ENCODE data around the gene LIN28B. TPM values are rescaled to one million over a fixed set of nuclear protein-coding genes. Genes with fewer than 3 reads are reported as not detected.

LIN28B gene
- total RNA-seq, 1 experiment from 2014 or later: 21.6 TPM

GRCh38 chr6:105121981-105122380 is 165.1 kb downstream of the LIN28B start:
- intact Hi-C loops (cut with micrococcal nuclease; ENCODE audit: unreplicated experiment): no loop called here

GRCh38 chr6:105122717-105123116 is 165.8 kb downstream of the LIN28B start:
- CTCF ChIA-PET: no interaction called here
- DNase-seq (ENCODE audit: low spot score): no peak
- H3K4me1 ChIP-seq (ENCODE audit: insufficient read depth, low read length, poor library complexity, severe bottlenecking): no peaks in the 10 kb centered on the region
- TF ChIP-seq CTCF (conservative IDR thresholded peaks at IDR 0.05; ENCODE audit: low read depth, low read length) (no peak), EZH2 (IDR thresholded peaks at IDR 0.05; ENCODE audit: borderline replicate concordance, low read depth, low read length, poor library complexity, severe bottlenecking) (no peak)
- POLR2A ChIA-PET (ENCODE audit: low non-redundant PET): no interaction called here
- no TSS peak for BruUV-seq (replicated peaks)
- H3K36me3 ChIP-seq (ENCODE audit: insufficient read depth, low read length, poor library complexity, severe bottlenecking): no peaks in the 10 kb centered on the region
- H3K27me3 ChIP-seq (replicated peaks; ENCODE audit: insufficient read depth, low read depth, low read length, poor library complexity): no peaks in the 10 kb centered on the region
- no peaks in the 10 kb centered on the region for H3K9me3 ChIP-seq (ENCODE audit: low read depth, low read length, poor library complexity, severe bottlenecking)
- no peak overlapping the region for H3K4me3 ChIP-seq (ENCODE audit: low read depth, low read length, poor library complexity, severe bottlenecking)
- H3K27ac ChIP-seq (ENCODE audit: low read depth, low read length, poor library complexity, severe bottlenecking): no peak overlapping the region
- intact Hi-C loops (cut with micrococcal nuclease; ENCODE audit: unreplicated experiment): no loop called here

More at GRCh38 chr6:105121981-105122380, 165.1 kb downstream of the LIN28B start:
- ChIA-PET CTCF (no interaction called here), POLR2A (ENCODE audit: low non-redundant PET) (no interaction called here)
- no peak overlapping the region for H3K4me3 ChIP-seq (ENCODE audit: low read depth, low read length, poor library complexity, severe bottlenecking)
- no peak overlapping the region for H3K27ac ChIP-seq (ENCODE audit: low read depth, low read length, poor library complexity, severe bottlenecking)
- H3K4me1 ChIP-seq (ENCODE audit: insufficient read depth, low read length, poor library complexity, severe bottlenecking): no peaks in the 10 kb centered on the region
- no peaks in the 10 kb centered on the region for H3K9me3 ChIP-seq (ENCODE audit: low read depth, low read length, poor library complexity, severe bottlenecking)
- H3K27me3 ChIP-seq (replicated peaks; ENCODE audit: insufficient read depth, low read depth, low read length, poor library complexity): no peaks in the 10 kb centered on the region
- BruUV-seq (replicated peaks): no TSS peak
- H3K36me3 ChIP-seq (ENCODE audit: insufficient read depth, low read length, poor library complexity, severe bottlenecking): no peaks in the 10 kb centered on the region
- TF ChIP-seq EZH2 (IDR thresholded peaks at IDR 0.05; ENCODE audit: borderline replicate concordance, low read depth, low read length, poor library complexity, severe bottlenecking) (no peak), CTCF (conservative IDR thresholded peaks at IDR 0.05; ENCODE audit: low read depth, low read length) (no peak)
- no peak for DNase-seq (ENCODE audit: low spot score)

Other genes starting within 250 kb of the LIN28B start
- gene HACE1, start 97.2 kb upstream of the LIN28B start, total RNA-seq (2021): 16.3 and 18.5 TPM in 2 replicates
- gene POPDC3, start 222.9 kb downstream of the LIN28B start, total RNA-seq (2021): 0.62 and 1.4 TPM in 2 replicates